ENCODE measurements around the gene ERF.

The ERF gene

DNA sequence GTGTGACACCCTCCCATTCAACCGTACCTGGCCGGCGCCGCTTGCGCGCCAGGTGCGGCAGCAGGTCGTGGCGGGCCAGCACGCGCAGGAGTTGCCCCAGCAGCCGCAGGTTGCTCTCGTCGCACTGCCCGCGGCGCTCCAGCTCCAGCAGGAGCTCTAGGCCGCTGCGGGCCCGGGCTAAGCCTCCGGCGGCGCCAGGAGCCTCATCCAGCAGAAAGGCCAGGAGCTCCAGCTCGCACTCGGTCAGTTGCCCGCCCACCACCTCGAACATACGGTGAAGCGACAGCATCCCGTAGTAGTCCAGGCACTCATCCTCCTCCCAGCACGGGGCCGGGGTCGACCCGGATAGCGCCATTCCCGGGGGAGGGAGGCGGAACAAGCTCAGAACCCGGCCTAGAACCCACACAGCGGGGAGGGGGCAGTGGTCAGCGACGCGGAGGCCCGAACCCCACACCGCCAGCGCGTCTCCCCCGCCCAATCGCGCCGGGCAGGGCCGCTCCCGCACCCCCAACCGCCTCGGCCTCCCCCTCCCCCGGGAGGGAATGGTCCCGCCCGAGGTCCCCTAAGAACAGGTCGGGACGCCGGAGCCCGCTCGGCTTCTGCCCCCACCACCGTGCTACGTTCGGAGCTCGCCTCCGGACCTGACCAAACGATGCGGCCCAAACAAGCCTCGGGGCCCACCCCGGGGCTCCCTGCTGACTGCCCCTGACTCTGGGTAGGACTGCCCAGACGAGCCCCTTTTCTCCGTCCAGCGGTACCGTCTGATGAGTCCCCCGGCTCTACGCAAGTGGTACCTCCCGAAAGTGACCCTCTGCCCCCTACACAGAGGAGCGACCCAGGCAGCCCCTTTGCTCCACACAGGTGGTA is 38.0 kb downstream of the ERF start:
- peaks cover 40% of the 10 kb centered on the region for H3K36me3 Mint-ChIP-seq (ENCODE audit: low read depth)
- H3K27me3 Mint-ChIP-seq (ENCODE audit: low read depth): no peaks in the 10 kb centered on the region
- peak overlapping the region; percentile 99 for H3K27ac Mint-ChIP-seq
- no peaks in the 10 kb centered on the region for H3K9me3 Mint-ChIP-seq
- peak overlapping the region; percentile 100 for H3K4me3 Mint-ChIP-seq
- peaks cover 62% of the 10 kb centered on the region for H3K4me1 Mint-ChIP-seq (ENCODE audit: low read depth)

DNA sequence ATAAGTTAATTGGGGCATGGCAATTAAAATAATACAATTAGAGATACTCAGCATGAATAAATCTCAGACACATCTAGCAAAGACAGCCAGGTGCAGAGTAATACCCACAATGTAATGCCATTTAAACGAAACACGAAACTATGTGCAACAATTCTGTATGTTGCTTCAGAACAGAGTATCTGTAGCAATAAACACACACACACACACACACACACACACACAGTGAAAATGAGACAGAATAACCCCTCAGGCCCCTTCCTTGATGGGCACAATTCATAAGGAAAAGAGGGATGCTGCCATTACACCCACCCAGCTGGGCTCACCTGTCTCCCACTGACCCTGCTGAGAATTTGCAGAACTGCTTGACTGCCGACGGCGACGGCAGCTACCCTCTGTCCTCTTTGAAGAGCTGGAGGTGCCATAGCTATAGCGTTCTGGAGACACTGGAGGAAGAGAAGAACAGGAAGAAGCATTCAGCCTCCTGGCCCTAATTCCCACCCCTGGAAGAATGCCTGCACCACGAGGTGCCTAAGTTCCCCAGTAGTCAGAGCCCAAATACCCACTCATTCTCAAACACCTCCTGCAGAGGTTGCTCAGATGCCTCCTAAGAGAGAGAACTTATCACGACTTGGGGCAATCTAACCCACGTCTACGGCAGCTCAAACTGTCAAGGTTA is 40.0 kb downstream of the ERF start:
- Mint-ChIP-seq H3K27ac (peak overlapping the region; percentile 46), H3K9me3 (no peaks in the 10 kb centered on the region), H3K4me3 (peak overlapping the region; percentile 100), H3K4me1 (ENCODE audit: low read depth) (peaks cover 55% of the 10 kb centered on the region), H3K36me3 (ENCODE audit: low read depth) (peaks cover 38% of the 10 kb centered on the region), H3K27me3 (ENCODE audit: low read depth) (no peaks in the 10 kb centered on the region)

DNA sequence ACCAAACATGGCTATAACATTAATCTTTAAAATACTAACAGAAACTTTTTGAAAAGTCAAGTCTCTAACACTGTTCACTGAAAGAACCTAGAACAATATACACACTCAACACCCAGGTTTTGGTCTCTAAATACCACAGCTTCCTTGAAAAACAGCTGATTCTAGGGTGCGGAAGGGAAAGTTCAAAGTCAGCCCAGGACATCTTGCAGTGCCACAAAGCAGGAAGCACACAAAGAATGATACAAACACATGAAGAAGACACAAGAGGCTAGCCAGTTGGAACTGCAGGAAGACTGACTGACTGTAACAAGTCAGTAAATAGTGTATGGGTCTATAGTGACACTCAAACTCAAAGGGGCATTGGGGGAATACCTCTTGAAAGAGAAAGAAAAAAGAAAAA is 42.0 kb downstream of the ERF start:
- Mint-ChIP-seq H3K36me3 (ENCODE audit: low read depth) (peaks cover 57% of the 10 kb centered on the region), H3K27me3 (ENCODE audit: low read depth) (no peaks in the 10 kb centered on the region), H3K4me3 (peak overlapping the region; percentile 47), H3K27ac (peak overlapping the region; percentile 66), H3K4me1 (ENCODE audit: low read depth) (peaks cover 56% of the 10 kb centered on the region), H3K9me3 (no peaks in the 10 kb centered on the region)

DNA sequence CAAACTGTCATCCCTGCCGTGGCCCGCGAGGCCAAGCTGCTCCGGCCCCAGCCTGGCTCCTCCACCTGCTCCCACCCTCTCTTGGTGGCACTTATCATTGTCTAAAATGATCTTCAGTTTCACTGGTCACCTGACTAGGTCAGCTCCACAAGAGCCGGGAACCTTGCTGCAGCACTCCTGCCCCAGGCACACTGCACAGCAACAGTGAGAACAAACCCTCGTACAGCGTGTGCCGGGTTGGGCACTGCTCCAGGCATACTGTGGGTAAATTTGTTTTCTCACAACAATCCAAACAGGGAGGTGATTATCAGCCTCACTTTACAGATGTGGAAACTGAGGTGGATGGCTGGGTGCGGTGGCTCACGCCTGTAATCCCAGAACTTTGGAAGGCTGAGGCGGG is 46.3 kb downstream of the ERF start:
- Mint-ChIP-seq H3K27ac (peak overlapping the region; percentile 41), H3K27me3 (ENCODE audit: low read depth) (no peaks in the 10 kb centered on the region), H3K9me3 (no peaks in the 10 kb centered on the region), H3K36me3 (ENCODE audit: low read depth) (peaks cover 61% of the 10 kb centered on the region), H3K4me1 (ENCODE audit: low read depth) (peaks cover 46% of the 10 kb centered on the region), H3K4me3 (no peak overlapping the region)

DNA sequence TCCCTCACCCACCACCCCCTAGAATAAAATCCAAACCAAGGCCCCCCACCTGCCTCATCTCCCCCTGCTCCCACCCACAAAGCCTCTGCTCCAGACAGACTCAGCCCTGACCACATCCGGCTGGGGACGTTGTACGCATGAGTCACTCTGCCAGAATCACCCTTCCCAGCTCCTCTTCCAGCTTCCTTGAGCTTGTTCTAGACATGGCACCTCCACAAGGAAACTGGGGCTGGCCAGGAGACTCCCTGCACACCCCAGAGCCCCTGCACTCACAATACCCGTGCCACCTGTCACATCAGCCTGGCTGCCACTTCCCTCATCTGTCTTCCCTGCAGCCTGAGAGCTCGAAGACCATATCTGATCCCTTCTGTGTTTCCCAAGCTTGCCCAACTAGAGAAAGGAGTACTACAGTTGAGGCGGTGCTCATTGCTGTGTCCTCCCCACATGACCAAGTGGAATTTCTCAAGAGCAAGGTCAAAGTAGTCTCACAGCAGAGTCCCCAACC is 47.1 kb downstream of the ERF start:
- H3K36me3 Mint-ChIP-seq (ENCODE audit: low read depth): peaks cover 59% of the 10 kb centered on the region
- H3K9me3 Mint-ChIP-seq: no peaks in the 10 kb centered on the region
- H3K27me3 Mint-ChIP-seq (ENCODE audit: low read depth): no peaks in the 10 kb centered on the region
- peaks cover 45% of the 10 kb centered on the region for H3K4me1 Mint-ChIP-seq (ENCODE audit: low read depth)
- peak overlapping the region; percentile 26 for H3K4me3 Mint-ChIP-seq
- peak overlapping the region; percentile 78 for H3K27ac Mint-ChIP-seq

DNA sequence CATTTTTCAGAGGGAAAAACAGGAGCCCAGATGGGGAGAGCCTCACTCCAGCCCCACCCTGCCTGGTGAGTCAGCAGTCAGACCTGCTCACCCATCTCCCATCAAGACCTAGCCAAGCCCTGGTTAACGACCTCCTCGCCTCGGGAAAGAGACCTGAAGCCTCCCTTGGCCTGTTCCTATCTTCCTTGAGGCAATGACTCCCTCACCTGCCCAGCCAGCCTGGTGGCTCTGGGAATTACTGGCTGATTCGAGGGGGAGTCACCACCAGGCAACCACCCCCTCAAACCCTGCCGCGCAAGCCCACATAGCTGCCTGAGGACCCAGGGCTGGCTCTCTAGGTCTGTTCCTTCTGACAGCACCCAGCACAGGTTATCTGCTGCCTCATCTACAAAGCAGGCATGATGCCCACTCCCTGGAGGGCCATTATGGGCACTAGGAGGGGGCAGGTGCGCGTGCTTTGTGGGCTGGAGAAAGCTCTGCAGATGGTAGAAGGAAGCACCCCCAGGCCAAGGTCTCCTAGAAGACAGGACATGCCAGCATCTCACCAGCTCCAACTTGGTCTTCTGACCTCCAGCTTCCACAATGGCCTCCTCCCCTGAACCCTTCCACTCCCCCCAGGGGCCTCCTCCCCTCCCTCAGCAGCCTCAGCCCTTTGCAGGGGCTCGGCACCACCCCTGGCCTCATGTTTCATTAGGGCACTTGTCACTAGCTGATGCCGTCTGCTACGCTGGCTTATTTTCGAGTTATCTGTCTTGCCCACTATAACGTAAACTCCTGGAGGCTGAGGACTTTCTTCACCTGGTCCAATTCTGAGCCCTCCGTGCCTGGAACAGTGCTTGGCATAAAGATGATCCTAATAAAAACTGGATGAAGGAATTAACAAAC is 47.8 kb downstream of the ERF start:
- Mint-ChIP-seq H3K9me3 (no peaks in the 10 kb centered on the region), H3K4me1 (ENCODE audit: low read depth) (peaks cover 49% of the 10 kb centered on the region), H3K36me3 (ENCODE audit: low read depth) (peaks cover 63% of the 10 kb centered on the region), H3K27ac (peak overlapping the region; percentile 78), H3K27me3 (ENCODE audit: low read depth) (no peaks in the 10 kb centered on the region), H3K4me3 (no peak overlapping the region)

DNA sequence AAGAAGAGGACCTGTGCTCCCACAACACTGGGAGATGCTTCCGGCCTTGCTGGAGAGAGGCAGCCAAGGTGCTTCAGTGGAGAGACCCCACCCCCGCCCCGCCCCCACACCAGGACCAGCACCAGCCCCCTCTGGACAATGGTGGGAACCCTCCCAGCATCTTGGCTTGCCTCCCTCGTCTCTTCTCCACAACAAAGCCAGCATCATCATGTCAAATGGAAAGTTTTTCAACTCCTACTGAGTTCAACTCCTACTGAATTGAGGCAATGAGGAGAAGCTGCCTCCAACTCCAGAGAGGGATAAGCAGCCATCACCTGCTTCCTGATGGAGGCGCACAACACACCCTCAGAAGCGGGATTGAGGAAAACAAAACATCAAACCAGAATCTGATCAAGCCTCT is 50.3 kb downstream of the ERF start:
- H3K27ac Mint-ChIP-seq: peak overlapping the region; percentile 12
- H3K9me3 Mint-ChIP-seq: no peaks in the 10 kb centered on the region
- H3K4me3 Mint-ChIP-seq: no peak overlapping the region
- H3K36me3 Mint-ChIP-seq (ENCODE audit: low read depth): peaks cover 74% of the 10 kb centered on the region
- H3K4me1 Mint-ChIP-seq (ENCODE audit: low read depth): peaks cover 66% of the 10 kb centered on the region
- H3K27me3 Mint-ChIP-seq (ENCODE audit: low read depth): no peaks in the 10 kb centered on the region

DNA sequence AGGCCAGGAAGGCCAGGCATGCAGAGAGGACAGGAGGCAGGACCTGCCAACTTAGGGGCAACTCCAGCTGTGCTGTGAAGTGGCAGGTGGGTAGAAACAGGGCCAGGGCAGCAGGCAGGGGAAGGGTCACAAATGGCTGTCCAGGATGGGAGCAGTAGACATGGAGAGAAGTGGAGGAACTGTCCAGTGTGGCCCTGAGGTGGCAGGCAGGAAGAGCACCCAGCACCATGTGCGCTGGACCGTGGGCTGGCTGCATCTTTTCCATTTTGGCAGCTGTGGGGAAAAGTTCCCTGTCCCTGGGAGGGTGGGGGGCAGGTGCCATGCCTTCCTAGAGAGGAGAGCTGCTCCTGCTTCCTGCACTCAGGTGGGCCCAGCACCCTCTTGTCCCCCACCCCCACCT is 51.2 kb downstream of the ERF start:
- no peaks in the 10 kb centered on the region for H3K27me3 Mint-ChIP-seq (ENCODE audit: low read depth)
- H3K36me3 Mint-ChIP-seq (ENCODE audit: low read depth): peaks cover 70% of the 10 kb centered on the region
- no peaks in the 10 kb centered on the region for H3K9me3 Mint-ChIP-seq

DNA sequence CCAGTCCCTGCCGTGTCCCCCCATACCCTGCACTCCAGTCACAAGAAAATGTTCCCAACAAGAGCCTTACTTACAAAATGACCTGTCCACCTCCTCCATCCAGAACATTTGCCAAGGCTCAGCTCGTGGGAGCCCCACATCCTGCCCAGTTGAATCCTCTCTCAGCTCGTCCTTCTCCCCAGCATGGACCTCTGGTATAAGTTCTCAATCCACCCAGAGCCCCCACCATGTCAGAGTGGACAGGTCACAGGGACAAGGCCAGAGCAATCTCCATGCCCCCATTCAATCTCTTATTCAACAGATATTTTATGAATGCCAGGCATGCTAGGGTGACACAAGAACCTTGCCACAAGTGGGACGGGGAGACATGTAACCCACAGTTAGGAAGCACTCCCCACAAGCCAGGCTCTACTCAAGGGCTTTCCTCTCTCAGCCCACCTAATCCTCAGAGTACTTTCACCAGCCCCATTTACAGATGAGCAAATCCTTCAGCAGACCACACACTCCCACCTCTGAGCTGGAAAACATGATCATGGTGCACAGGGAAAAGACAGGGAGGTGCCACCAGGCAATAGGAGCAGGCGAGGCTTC is 52.5 kb downstream of the ERF start:
- H3K27me3 Mint-ChIP-seq (ENCODE audit: low read depth): no peaks in the 10 kb centered on the region
- peak overlapping the region; percentile 99 for H3K27ac Mint-ChIP-seq
- H3K9me3 Mint-ChIP-seq: no peaks in the 10 kb centered on the region
- H3K4me3 Mint-ChIP-seq: peak overlapping the region; percentile 87
- peaks cover 67% of the 10 kb centered on the region for H3K36me3 Mint-ChIP-seq (ENCODE audit: low read depth)
- peaks cover 64% of the 10 kb centered on the region for H3K4me1 Mint-ChIP-seq (ENCODE audit: low read depth)

More for the DNA sequence above, 51.2 kb downstream of the ERF start:
- peak overlapping the region; percentile 75 for H3K27ac Mint-ChIP-seq
- H3K4me3 Mint-ChIP-seq: no peak overlapping the region
- H3K4me1 Mint-ChIP-seq (ENCODE audit: low read depth): peaks cover 69% of the 10 kb centered on the region

DNA sequence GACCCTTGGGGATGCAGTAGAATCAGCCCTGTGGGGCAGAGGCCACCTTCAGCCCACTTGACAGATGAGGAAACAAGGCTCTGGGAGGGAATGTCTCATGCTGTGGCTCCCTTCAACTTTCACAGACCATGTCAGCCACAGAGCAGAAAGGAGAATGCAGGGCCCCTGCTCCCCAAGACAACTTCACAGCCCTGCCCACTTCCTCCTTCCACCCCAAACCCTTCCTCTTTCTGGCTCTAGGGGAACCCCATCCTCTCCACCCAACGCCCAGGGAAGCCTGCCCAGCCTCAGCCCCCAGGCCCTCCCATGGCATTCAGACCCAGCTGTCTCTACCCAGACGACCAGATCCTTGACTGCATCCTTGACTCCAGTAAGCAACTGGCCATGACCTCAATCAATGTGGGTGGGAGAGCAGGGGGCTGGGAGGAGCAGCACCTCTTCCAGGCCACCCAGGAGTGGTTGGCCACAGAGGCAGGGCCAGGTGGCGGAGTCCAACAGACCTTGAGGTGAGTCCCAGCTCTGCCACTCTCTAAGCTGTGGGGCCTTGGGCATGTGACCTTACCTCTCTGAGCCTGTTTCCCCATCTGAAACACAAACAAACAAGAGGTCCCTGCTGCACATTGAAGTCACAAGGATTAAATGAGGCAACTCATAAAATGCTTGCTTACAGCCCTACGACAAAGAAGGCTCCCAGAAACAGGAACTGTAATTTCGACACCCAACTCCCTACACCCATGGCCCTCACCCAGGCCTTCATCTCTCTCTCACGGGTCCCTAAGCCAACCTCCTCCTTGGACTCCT is 53.2 kb downstream of the ERF start:
- Mint-ChIP-seq H3K9me3 (no peaks in the 10 kb centered on the region), H3K36me3 (ENCODE audit: low read depth) (peaks cover 70% of the 10 kb centered on the region), H3K27ac (peak overlapping the region; percentile 99), H3K4me1 (ENCODE audit: low read depth) (peaks cover 70% of the 10 kb centered on the region), H3K4me3 (peak overlapping the region; percentile 87), H3K27me3 (ENCODE audit: low read depth) (no peaks in the 10 kb centered on the region)

DNA sequence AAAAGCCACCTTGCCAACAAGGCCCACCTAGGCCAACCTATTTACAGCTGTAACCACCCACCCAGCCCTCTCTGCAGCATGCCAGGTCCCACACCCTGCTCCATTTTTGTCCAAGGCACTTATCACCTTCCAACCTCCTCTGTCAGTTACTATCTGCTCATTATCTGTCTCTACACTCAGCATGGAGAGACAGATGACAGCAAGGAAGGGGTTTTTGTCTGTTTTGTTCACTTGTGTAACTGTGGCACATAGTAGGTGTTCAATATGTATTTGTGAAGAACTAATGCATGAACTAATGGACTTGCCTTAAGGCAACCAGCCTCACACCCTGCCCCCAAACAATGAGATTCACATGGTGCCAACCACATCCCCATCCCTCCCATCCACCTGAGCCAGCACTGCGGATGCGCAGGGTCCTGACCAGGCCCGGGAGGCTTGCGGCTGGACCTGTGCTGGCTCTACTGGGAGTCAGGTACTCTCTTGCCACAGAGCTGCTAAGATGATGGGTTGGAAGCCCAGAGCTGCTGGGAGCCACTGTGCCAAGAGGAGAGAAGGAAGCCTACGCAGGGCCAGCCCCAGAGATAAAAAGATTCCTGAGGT is 54.7 kb downstream of the ERF start:
- no peaks in the 10 kb centered on the region for H3K27me3 Mint-ChIP-seq (ENCODE audit: low read depth)
- H3K4me3 Mint-ChIP-seq: peak overlapping the region; percentile 87
- peak overlapping the region; percentile 99 for H3K27ac Mint-ChIP-seq
- H3K9me3 Mint-ChIP-seq: no peaks in the 10 kb centered on the region
- peaks cover 68% of the 10 kb centered on the region for H3K36me3 Mint-ChIP-seq (ENCODE audit: low read depth)
- peaks cover 69% of the 10 kb centered on the region for H3K4me1 Mint-ChIP-seq (ENCODE audit: low read depth)

DNA sequence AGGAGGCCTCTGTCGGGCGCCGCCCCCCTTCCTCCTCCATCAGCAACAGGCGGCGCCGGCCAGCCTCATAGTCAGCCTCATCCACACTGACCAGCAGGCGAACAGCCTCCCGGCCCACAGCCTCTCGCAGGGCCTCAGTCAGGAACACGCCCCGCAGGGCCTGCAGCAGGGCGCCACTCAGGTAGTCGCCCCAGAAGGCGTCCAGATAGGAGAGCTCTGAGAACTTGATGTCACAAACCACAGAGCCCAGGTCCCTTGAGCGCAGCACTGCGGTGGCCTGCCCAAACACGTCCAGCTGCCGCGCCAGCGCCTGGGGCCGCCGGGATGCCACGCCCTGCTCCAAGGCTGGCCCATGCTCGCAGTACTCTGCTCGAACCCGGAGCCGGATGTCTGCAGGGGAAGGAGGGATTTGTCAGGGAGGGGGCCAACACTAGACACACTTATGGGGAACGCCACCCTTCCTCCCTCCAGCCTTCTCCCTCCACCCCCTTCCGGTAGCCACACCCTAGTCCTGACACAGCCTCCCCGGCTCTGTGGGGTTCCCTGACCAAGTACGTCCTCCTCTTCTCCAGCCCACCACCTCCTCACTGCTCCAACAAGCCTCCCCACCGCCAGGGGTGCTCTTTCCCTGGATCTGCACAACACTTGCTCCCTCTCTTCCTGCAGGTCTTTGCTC is 55.4 kb downstream of the ERF start:
- H3K4me1 Mint-ChIP-seq (ENCODE audit: low read depth): peaks cover 65% of the 10 kb centered on the region
- H3K27me3 Mint-ChIP-seq (ENCODE audit: low read depth): no peaks in the 10 kb centered on the region
- H3K9me3 Mint-ChIP-seq: no peaks in the 10 kb centered on the region
- H3K4me3 Mint-ChIP-seq: peak overlapping the region; percentile 87
- H3K36me3 Mint-ChIP-seq (ENCODE audit: low read depth): peaks cover 62% of the 10 kb centered on the region
- peak overlapping the region; percentile 99 for H3K27ac Mint-ChIP-seq
